Measurements from ENCODE around the gene UMODL1. TPM values are rescaled to one million over a fixed set of nuclear protein-coding genes. Genes with fewer than 3 reads are reported as not detected.

The UMODL1 gene
- total and polyA plus RNA-seq, 10 of the 15 experiments (the other 5 are each of a cell fraction or from before 2014, with no cell fraction given): 0.01 to 0.11 (median 0.03) TPM; not detected in 5

DNA sequence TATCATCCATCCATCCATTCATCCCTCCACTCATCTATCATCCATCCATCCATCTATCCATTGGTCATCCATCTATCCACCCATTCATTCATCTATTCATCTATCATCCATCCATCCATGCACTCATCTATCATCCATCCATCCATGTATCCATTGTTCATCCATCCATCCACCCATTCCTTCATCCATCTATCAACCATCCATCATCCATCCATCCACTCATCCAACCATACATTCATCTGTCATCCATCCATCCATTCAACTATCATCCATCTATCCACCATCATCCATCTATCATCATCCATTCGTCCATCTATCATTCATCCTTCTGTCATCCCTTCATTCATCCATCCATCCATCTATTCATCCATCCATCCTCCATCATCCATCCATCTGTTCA lies 61.1 kb downstream of the UMODL1 start (continued):
- TF ChIP-seq, protein P1, sequence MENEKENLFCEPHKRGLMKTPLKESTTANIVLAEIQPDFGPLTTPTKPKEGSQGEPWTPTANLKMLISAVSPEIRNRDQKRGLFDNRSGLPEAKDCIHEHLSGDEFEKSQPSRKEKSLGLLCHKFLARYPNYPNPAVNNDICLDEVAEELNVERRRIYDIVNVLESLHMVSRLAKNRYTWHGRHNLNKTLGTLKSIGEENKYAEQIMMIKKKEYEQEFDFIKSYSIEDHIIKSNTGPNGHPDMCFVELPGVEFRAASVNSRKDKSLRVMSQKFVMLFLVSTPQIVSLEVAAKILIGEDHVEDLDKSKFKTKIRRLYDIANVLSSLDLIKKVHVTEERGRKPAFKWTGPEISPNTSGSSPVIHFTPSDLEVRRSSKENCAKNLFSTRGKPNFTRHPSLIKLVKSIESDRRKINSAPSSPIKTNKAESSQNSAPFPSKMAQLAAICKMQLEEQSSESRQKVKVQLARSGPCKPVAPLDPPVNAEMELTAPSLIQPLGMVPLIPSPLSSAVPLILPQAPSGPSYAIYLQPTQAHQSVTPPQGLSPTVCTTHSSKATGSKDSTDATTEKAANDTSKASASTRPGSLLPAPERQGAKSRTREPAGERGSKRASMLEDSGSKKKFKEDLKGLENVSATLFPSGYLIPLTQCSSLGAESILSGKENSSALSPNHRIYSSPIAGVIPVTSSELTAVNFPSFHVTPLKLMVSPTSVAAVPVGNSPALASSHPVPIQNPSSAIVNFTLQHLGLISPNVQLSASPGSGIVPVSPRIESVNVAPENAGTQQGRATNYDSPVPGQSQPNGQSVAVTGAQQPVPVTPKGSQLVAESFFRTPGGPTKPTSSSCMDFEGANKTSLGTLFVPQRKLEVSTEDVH (IDR thresholded peaks at IDR 0.05; ENCODE audit: low read depth, partially characterized antibody): no peak
- TF ChIP-seq, protein P2, sequence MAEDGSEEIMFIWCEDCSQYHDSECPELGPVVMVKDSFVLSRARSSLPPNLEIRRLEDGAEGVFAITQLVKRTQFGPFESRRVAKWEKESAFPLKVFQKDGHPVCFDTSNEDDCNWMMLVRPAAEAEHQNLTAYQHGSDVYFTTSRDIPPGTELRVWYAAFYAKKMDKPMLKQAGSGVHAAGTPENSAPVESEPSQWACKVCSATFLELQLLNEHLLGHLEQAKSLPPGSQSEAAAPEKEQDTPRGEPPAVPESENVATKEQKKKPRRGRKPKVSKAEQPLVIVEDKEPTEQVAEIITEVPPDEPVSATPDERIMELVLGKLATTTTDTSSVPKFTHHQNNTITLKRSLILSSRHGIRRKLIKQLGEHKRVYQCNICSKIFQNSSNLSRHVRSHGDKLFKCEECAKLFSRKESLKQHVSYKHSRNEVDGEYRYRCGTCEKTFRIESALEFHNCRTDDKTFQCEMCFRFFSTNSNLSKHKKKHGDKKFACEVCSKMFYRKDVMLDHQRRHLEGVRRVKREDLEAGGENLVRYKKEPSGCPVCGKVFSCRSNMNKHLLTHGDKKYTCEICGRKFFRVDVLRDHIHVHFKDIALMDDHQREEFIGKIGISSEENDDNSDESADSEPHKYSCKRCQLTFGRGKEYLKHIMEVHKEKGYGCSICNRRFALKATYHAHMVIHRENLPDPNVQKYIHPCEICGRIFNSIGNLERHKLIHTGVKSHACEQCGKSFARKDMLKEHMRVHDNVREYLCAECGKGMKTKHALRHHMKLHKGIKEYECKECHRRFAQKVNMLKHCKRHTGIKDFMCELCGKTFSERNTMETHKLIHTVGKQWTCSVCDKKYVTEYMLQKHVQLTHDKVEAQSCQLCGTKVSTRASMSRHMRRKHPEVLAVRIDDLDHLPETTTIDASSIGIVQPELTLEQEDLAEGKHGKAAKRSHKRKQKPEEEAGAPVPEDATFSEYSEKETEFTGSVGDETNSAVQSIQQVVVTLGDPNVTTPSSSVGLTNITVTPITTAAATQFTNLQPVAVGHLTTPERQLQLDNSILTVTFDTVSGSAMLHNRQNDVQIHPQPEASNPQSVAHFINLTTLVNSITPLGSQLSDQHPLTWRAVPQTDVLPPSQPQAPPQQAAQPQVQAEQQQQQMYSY (CRISPR knock-in tag; IDR thresholded peaks at IDR 0.05): no peak

DNA sequence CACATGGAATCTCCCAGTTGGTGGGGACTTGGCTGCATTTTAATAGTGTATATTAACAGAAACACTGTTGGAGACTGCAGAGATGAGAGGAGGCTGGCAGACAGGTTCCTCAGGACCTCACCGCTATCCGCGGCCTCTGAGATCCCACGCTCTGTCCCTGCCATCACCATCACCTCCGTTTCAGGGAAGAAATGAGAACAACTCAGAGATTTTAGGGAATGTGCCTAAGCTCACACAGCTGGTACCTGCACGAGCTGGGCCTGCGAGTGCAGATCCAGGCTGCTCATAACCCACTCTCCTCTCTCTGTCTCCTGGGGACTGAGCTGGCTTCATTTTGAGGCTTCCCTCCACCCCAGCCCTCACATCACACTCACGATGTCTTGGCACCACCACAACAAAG lies 62.0 kb downstream of the UMODL1 start:
- peaks cover 10% of the 10 kb centered on the region for H3K4me1 ChIP-seq (ENCODE audit: control insufficient read depth, insufficient read depth, low read length)
- no peaks in the 10 kb centered on the region for H3K36me3 ChIP-seq (ENCODE audit: control insufficient read depth in 2 of 2, insufficient read depth in 2 of 2, low read length in 1 of 2)
- H4K20me1 ChIP-seq (ENCODE audit: control insufficient read depth, insufficient read depth): no peaks in the 10 kb centered on the region
- SMC1A ChIA-PET (ENCODE audit: uncharacterized antibody, unreplicated experiment): no interaction called here
- CTCF ChIA-PET: interaction anchor here (2.9 kb wide), 1 partner anchor 12 kb away, joined by 10 read pairs; no protein-coding TSS in a partner anchor
- ATAC-seq (no peak), FAIRE-seq (no peak), DNase-seq (ENCODE audit: low read depth, low spot score) (no peak)
- H3K9ac ChIP-seq (ENCODE audit: control insufficient read depth, insufficient read depth, low read length): no peak overlapping the region
- RAD21 ChIA-PET (ENCODE audit: unreplicated experiment): no interaction called here
- no peak overlapping the region for H3K4me2 ChIP-seq (ENCODE audit: control insufficient read depth, insufficient read depth)
- H3K4me3 ChIP-seq: no peak overlapping the region
- H3K27me3 ChIP-seq (replicated peaks in 1 of 2; ENCODE audit: control insufficient read depth in 2 of 2, insufficient read depth in 2 of 2, low read length in 1 of 2): no peaks in the 10 kb centered on the region
- TF ChIP-seq, protein P2 (CRISPR knock-in tag; IDR thresholded peaks at IDR 0.05): no peak
- no peak for TF ChIP-seq RBBP5 (conservative IDR thresholded peaks at IDR 0.05)
- TF ChIP-seq JUND (IDR thresholded peaks at IDR 0.05; ENCODE audit: low read depth, low read length): no peak
- TF ChIP-seq ZSCAN29 (IDR thresholded peaks at IDR 0.05): no peak
- H3K79me2 ChIP-seq (ENCODE audit: control insufficient read depth, insufficient read depth, low read length): no peaks in the 10 kb centered on the region
- intact Hi-C loops (cut with micrococcal nuclease; ENCODE audit: unreplicated experiment): no loop called here
- no peak overlapping the region for H3K27ac ChIP-seq (ENCODE audit: control insufficient read depth, insufficient read depth)
- BruUV-seq (replicated peaks): no TSS peak
- H3K9me3 ChIP-seq (replicated peaks; ENCODE audit: control insufficient read depth, insufficient read depth, low read length): no peaks in the 10 kb centered on the region
- in situ Hi-C loops (cut with MboI): no loop called here
- no peak overlapping the region for H2AFZ ChIP-seq (ENCODE audit: control insufficient read depth, low read depth, low read length)
- WGBS (ENCODE audit: insufficient coverage, insufficient replicate concordance, low lambda C conversion rate, missing lambda C conversion rate): 49% methylated on average over 8 of the region's 8 CpGs
- POLR2A ChIA-PET: interaction anchor here (0.6 kb wide), 1 partner anchor 531 kb away, joined by 5 read pairs; no protein-coding TSS in a partner anchor

Measured in GM12878 (cell line).